ENCODE data around the gene NUP214. TPM values are rescaled to one million over a fixed set of nuclear protein-coding genes. Genes with fewer than 3 reads are reported as not detected.
"Not testable (repeated sequence)": the region's sequence is repeated elsewhere in the genome, so short reads cannot be mapped to it uniquely, and the experiment has no call there.

The NUP214 gene
- total RNA-seq, 1 donor from 2014 or later, result 62.2 TPM

DNA sequence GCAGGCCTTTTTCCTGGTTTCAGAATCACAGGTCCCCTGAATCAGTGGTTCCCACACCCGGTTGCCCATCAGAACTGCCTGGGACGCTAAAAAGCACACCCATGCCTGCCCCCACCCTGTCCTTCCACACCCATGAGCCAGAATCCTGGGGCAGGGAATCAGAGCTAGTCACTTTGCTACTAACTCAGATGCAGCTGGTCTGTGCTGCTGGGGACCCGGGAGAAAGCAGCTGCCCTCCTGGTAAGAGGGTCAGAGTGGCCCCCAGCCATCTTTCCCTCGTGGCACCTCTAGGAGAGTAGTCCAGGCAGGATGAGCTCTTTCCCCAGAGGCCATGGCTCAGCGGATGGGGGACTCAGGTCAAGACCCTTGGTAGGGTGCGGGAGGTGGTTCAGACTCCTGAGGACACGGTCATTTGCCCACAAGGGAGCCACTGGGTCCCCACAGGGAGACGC lies 11.3 kb upstream of the NUP214 start:
- DNase-seq (ENCODE audit: low spot score, unreplicated experiment), result no peak
- Mint-ChIP-seq H3K9me3 (ENCODE audit: low read depth) (no peaks in the 10 kb centered on the region), H3K36me3 (ENCODE audit: insufficient read depth) (peaks cover 8% of the 10 kb centered on the region), H3K4me3 (ENCODE audit: low read depth) (no peak overlapping the region), H3K27me3 (no peaks in the 10 kb centered on the region), H3K4me1 (ENCODE audit: low read depth) (no peaks in the 10 kb centered on the region), H3K27ac (no peak overlapping the region)
- no peak for TF ChIP-seq CTCF (IDR thresholded peaks at IDR 0.05; ENCODE audit: unreplicated experiment)

GRCh38 chr9:131115360-131115742 lies 10.0 kb upstream of the NUP214 start:
- not testable (repeated sequence) for H3K27ac Mint-ChIP-seq; H3K4me3 Mint-ChIP-seq (ENCODE audit: low read depth); H3K4me1 Mint-ChIP-seq (ENCODE audit: low read depth); H3K27me3 Mint-ChIP-seq; DNase-seq (ENCODE audit: low spot score, unreplicated experiment); H3K9me3 Mint-ChIP-seq (ENCODE audit: low read depth)
- peaks cover 11% of the 10 kb centered on the region for H3K36me3 Mint-ChIP-seq (ENCODE audit: insufficient read depth)

- Mint-ChIP-seq H3K4me1 (ENCODE audit: low read depth) (no peaks in the 10 kb centered on the region), H3K27me3 (no peaks in the 10 kb centered on the region), H3K36me3 (ENCODE audit: insufficient read depth) (peaks cover 11% of the 10 kb centered on the region), H3K4me3 (ENCODE audit: low read depth) (no peak overlapping the region), H3K9me3 (ENCODE audit: low read depth) (no peaks in the 10 kb centered on the region), H3K27ac (no peak overlapping the region)
- DNase-seq (ENCODE audit: low spot score, unreplicated experiment), result no peak
- TF ChIP-seq CTCF (IDR thresholded peaks at IDR 0.05; ENCODE audit: unreplicated experiment), result no peak
These were observed 8.9 kb upstream of the NUP214 start for GRCh38 chr9:131116281-131117120.

- Mint-ChIP-seq H3K27ac (no peak overlapping the region), H3K36me3 (ENCODE audit: insufficient read depth) (peaks cover 11% of the 10 kb centered on the region), H3K4me1 (ENCODE audit: low read depth) (no peaks in the 10 kb centered on the region), H3K4me3 (ENCODE audit: low read depth) (no peak overlapping the region), H3K9me3 (ENCODE audit: low read depth) (no peaks in the 10 kb centered on the region), H3K27me3 (no peaks in the 10 kb centered on the region)
- no peak for DNase-seq (ENCODE audit: low spot score, unreplicated experiment)
- TF ChIP-seq CTCF (IDR thresholded peaks at IDR 0.05; ENCODE audit: unreplicated experiment), result no peak
These were observed 8.1 kb upstream of the NUP214 start for GRCh38 chr9:131117121-131117761.

GRCh38 chr9:131117762-131118145 lies 7.6 kb upstream of the NUP214 start:
- peaks cover 11% of the 10 kb centered on the region for H3K36me3 Mint-ChIP-seq (ENCODE audit: insufficient read depth)
- no peaks in the 10 kb centered on the region for H3K27me3 Mint-ChIP-seq
- no peak overlapping the region for H3K27ac Mint-ChIP-seq
- no peaks in the 10 kb centered on the region for H3K9me3 Mint-ChIP-seq (ENCODE audit: low read depth)
- no peaks in the 10 kb centered on the region for H3K4me1 Mint-ChIP-seq (ENCODE audit: low read depth)
- no peak for TF ChIP-seq CTCF (IDR thresholded peaks at IDR 0.05; ENCODE audit: unreplicated experiment)
- DNase-seq (ENCODE audit: low spot score, unreplicated experiment), result no peak
- no peak overlapping the region for H3K4me3 Mint-ChIP-seq (ENCODE audit: low read depth)

Measured in progenitor cell of endocrine pancreas (in vitro differentiated cells).